HG03280 (cell line): ENCODE data around the gene ZSWIM4.

ENCODE experiments used
- ATAC-seq: cut with Tn5 transposase; IDR thresholded peaks from one replicate; pipeline ENCODE4 v1.9.1; 2021; ENCODE audit warnings: mild to moderate bottlenecking, moderate library complexity; ENCODE audit not compliant: unreplicated experiment

The ZSWIM4 gene

DNA sequence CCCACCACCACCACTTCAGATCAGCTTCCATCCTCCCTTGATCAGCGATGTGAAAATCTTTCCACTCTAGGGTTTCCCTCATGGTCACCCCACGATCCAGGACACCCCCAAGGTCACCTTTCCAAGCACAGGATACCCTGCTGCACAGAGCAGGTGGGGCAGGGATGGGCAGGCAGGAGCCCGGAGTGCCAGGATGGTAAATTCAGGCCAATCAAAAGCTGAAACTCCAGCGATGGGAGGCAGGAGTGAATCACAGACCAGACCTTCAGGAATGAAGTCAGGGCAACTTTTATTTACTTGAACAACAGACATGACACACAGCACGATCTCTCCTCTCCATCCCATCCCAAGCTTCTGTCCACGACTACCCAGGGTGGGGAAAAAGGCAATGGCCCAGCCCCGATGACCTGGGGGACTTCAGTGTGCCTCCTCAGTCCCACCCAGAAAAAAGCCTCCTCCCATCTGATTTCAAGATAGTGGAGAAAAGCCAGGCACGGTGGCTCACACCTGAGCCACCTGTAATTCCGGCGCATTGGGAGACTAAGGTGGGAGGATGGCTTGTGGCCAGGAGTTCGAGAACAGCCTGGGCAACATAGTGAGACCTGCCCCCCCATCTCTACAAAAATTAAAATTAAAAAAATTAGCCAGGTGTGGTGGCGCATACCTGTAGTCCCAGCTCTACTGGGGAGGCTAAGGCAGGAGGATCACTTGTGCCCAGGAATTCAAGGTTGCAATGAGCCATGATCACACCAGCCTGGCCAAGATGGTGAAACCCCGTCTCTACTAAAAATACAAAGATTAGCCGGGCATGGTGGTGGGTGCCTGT lies 39.2 kb downstream of the ZSWIM4 start:
- no peak for ATAC-seq

DNA sequence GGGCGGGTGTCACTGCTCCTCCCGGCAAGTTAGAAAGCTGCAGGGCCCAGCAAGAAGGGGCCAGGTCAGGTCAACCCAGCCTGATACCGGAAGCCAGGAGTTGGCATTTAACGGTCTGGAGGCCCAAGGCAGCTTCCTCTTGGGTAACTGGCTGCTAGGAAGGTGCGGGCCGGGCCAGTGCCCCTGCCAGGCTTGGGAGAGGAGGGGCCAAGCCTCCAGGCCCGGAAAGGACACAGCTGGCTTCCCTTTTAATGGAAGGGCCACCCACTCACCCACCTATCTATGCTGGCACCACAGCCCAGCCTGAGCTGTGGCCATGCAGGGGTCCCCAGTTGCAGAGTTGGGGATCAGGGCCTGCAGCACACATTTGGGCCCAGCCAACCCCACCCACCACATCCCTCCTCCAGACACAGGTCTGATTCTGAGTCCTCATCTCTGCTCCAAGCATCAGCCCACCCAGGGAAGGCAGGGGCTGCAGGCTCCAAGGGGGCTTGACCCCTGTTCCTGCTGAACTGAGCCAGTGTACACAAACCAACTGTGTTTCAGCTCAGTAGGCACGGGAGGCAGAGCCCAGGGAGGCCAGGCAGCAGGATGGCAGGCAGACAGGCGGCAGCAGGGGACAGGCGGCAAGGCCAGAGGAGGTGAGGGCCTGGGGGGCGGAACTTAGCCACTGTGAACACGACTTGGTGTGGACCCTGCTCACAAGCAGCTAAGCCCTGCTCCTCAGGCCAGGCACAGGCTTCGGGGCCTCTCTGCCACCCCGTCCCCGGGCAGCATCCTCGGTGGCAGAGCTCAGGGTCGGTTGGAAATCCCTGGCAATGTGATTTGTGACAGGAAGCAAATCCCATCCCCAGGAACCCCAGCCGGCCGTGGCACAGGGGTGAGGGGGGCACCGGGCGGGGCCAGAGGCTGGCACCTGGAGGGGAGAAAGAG lies 40.8 kb downstream of the ZSWIM4 start:
- ATAC-seq: no peak

- no peak for ATAC-seq
These were observed 43.3 kb downstream of the ZSWIM4 start for GRCh38 chr19:13838435-13839129.

DNA sequence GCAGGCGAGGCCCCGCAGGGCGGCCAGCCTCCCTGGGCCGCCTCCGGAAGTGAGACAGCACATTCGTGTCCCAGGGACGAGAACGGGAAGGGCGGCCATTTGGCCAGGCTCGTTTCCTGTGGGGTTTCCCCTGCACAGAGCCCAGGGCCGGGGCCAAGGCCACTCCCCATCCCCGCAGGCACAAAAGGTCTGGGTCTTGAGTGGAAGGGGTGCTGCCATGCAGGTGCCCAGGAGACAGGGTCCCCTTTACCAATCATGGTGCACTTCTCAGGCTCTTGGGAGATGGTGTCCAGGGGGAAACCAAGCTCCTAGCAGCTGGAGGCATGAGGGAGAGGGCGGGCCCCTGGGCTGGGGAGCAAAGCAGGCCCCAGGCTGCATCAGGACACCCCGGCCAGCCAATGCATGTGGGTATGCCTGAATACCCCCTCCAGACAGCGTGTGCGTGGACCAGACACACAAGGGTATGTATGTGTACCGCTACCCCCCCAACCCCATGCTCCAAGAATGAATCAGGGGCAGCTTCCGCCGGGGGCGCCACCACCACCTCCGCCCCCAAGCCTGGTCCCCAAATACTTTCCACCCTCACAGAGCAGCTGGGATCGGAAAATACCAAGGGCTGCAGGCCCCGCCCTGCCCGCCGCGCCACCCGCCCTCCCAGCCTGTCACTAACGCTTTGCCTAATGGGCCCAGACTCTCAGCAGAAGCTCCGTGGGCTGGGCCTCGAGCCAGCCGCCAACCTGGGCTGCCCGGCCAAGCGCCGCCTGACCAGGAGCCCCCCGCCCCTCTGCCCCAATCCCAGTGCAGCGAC lies 44.1 kb downstream of the ZSWIM4 start:
- peak; percentile 33 for ATAC-seq

DNA sequence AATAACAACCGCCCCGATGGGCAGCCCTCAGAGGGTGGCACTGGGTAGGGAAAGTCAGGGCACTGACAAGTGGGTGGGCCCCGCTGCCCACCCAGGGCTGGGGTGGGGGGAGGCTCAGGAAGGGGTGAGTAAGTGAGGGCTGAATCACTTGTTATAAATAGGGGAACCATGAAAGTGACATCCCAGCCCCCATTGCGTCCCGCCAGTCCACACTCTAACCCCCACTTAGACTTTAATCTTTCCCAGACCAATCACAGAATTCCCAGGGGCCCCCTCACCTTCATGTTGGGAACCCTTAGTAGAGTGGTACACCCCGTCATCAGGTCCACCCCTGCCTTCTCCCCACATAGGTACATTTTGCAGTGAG lies 44.7 kb downstream of the ZSWIM4 start:
- ATAC-seq: peak; percentile 3

GRCh38 chr19:13840305-13841085 lies 45.3 kb downstream of the ZSWIM4 start:
- no peak for ATAC-seq

DNA sequence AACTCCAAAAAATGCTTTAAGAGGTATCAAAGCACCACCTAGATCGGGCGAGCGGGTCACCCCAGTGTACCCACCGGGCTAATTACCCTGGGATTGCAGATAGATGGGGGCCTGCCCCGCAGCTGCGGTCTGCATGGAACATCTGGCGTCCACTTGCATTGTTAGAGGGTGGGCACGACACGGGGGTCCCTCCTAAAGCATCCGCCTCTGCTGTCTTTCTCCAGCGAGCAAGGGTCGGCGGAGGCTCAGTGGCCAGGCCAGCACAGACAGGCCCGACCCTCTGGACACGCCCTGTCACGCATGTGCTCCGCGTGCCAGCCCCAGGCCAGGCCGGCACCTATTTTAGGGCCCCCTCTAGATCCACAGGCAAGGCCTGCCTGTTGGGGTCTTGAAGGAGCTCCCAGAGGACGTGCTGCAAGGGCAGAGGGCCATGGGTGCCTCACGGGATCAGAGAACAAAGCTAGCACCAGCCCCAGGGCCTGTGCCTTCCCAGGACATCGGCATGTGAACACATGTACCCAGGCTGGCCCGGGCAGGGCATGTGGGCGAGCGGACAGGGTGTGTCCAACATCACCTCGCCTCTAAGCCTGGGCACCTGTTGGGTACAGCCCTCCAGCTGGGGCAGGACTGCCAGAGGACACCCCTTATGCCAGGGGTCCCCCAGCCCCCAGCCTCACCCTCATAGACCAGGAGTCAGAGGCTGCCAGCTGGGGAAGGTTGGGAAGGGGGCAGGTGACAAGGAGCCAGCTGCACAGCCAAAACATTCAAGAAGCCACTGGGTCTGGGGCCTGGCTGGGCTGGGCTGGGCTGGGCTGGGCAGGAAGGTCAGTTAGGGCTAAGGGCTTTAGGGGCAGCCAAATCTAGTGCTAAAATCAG lies 46.1 kb downstream of the ZSWIM4 start:
- no peak for ATAC-seq

GRCh38 chr19:13841962-13842290 lies 46.7 kb downstream of the ZSWIM4 start:
- no peak for ATAC-seq

DNA sequence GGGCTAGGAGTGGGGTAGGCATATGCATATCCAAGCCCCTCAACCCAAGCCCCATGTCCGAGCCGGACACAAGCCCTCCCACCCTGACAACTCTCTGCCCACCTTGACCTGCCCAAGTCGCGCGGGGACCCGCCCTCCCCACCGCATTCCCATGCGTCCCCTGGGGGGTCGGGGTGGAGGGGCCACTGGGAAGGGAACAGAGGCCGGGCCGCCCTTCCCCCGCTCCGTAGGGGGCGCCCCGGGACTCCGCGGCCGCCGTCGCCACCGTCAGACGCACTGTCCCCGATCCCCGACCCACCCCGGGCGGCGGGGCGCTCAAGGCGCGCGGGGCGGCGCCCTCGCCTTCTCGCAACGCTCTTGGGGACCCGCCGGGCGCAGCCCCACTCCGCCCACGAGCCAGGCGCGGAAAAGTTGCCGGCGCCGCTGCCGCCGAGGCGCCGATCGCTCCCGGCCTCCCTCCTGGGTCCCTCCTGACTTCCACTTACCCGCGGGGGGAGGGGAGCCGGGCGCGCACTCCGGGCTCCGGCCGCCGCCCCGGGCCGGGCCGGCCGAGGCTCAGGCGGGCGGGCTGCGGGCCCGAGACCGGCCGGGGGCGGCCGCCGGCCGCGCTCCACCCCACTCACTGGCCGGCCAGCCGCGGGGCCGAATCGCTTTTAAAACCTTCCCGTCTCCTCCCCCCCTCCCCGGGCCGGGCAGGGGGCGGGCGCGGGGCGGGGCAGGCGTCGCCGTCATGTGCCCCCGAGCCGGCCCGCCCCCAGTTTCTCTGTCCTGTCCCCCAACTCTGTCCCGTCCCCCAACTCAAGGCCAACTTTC lies 47.3 kb downstream of the ZSWIM4 start:
- no peak for ATAC-seq

DNA sequence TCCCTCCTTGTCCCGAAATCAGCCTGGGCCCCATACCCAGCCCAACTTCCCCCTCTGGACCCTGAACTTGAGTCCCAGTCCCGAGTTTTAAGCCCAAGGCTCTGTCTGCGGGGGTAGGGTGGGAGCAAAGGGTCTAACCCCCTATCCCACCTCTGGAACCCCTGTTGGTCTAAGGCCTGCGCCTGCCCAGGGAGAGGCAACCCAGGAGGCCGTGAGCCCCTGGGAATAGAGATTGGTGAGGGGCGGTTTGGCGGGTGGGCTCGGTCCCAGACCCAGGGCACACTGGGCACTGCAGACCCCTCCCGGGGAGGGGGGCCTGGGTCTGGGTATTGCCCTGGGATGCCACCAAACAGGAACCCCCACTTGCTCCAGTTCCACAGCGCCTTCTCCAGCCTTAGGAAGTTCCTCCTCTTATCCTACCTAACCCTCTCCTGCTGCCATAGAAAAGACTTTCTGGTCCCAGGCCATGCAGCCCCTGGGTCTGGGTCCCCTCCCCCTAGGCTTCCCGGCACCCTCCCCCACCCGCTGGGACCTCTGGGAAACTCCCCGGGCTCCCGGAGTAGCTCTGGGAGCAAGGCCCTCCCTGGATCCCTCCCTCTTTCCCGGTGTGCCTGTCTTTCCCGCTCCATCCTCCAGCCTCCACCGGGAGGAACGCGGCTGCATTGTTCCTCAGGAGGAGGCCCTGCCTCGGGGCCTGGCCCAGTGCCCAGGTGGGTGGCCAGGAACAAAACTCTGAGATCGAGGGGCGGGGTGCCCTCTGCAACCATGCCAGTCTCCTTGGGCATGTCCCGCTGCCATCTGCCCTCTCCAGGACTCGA lies 48.1 kb downstream of the ZSWIM4 start:
- no peak for ATAC-seq

DNA sequence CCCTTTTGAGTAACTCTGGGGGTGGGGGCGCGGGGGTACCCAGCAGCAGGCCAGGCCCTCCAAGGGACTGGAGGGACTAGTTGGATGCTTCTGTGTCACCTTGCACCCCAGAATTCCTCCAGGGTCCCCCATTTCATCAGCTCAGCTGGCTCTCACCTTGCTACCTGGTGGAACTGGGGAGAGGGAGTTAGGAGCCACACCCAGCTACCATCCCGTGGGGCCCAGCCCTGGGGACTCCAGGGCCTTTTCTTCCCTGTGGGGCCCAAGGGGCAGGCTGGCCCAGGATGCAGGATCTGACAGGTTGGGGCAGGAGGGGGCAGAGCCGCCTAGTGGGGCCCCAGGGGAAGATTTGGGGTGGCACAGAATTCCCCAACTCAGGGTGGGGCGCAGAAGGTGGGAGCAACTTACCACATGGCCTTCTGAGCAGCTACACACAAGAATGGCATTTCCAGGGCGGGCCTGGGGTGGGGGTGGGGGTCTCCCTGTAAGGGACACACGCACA lies 48.9 kb downstream of the ZSWIM4 start:
- ATAC-seq: no peak

GRCh38 chr19:13846557-13847406 lies 51.5 kb downstream of the ZSWIM4 start:
- ATAC-seq: peak; percentile 60

GRCh38 chr19:13847407-13848339 lies 52.4 kb downstream of the ZSWIM4 start:
- ATAC-seq: peak; percentile 18

- no peak for ATAC-seq
These were observed 53.1 kb downstream of the ZSWIM4 start for GRCh38 chr19:13848340-13848677.
